GM19463 (cell line): Measurements from ENCODE around the gene F11R.
"Not testable (repeated sequence)": the region's sequence is repeated elsewhere in the genome, so short reads cannot be mapped to it uniquely, and the experiment has no call there.

Experiments
- ATAC-seq: cut with Tn5 transposase; IDR thresholded peaks from one replicate; pipeline ENCODE4 v1.9.1; 2021; ENCODE audit warnings: mild to moderate bottlenecking, moderate library complexity; ENCODE audit not compliant: unreplicated experiment

The F11R gene

GRCh38 chr1:161020509-161021164 is at the start of gene F11R:
Gene F11R, minus strand, starts transcription at chr1:161021152. Its CDS starts 79 bp downstream, at chr1:161021073.
- ATAC-seq: peak; percentile 35

- peak; percentile 85 for ATAC-seq
Observed at GRCh38 chr1:161069731-161070270, 48.8 kb upstream of the F11R start, which contains the start of gene ARHGAP30. Gene ARHGAP30, minus strand, starts transcription at chr1:161069891. Its CDS starts 267 bp downstream, at chr1:161069624.

GRCh38 chr1:161069241-161069640 is 48.3 kb upstream of the F11R start:
- ATAC-seq: no peak

GRCh38 chr1:161068306-161069234 is 47.6 kb upstream of the F11R start:
- ATAC-seq: peak; percentile 47

- no peak for ATAC-seq
Observed at GRCh38 chr1:161066694-161067093, 45.7 kb upstream of the F11R start.

GRCh38 chr1:161065681-161066080 is 44.7 kb upstream of the F11R start:
- ATAC-seq: not testable (repeated sequence)

GRCh38 chr1:161063936-161064335 is 43.0 kb upstream of the F11R start:
- ATAC-seq: not testable (repeated sequence)

GRCh38 chr1:161061419-161061818 is 40.5 kb upstream of the F11R start:
- ATAC-seq: no peak

- ATAC-seq: no peak
Observed at GRCh38 chr1:161059293-161059692, 38.3 kb upstream of the F11R start.

GRCh38 chr1:161054805-161055204 is 33.9 kb upstream of the F11R start:
- ATAC-seq: no peak

GRCh38 chr1:161054232-161054631 is 33.3 kb upstream of the F11R start:
- ATAC-seq: no peak

GRCh38 chr1:161052899-161053298 is 31.9 kb upstream of the F11R start:
- ATAC-seq: no peak

GRCh38 chr1:161051219-161051618 is 30.3 kb upstream of the F11R start:
- ATAC-seq: no peak

- ATAC-seq: no peak
Observed at GRCh38 chr1:161048949-161049722, 28.2 kb upstream of the F11R start.

- ATAC-seq: no peak
Observed at GRCh38 chr1:161047436-161048420, 26.8 kb upstream of the F11R start.

- peak; percentile 37 for ATAC-seq
Observed at GRCh38 chr1:161046605-161047228, 25.8 kb upstream of the F11R start.

- ATAC-seq: peak; percentile 65
Observed at GRCh38 chr1:161045736-161046604, 25.0 kb upstream of the F11R start, which contains the start of gene USF1. Gene USF1, minus strand, starts transcription at chr1:161045977. Its CDS starts 2,702 bp downstream, at chr1:161043275.
